ENCODE data around the gene SMAD2.

DNA sequence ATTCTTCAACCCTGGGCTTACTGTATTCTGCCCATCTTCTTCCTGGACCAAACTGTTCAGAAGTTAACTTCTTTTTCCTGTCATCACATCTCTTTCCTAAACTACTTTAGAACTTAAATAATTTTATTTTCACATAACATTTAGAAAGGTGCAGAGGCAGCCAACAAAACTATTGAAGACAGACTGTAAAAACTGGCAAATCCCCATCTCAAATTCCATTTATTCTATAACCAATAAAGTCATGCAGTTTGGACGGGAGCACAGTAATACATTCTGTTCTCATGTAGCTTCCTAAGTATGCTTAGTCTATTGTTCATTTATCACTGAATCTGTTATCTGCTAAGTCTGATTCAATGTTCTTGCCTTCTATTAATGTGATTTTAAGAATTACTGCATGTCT, 99.1 kb downstream of the SMAD2 start:
- TF ChIP-seq POLR2AphosphoS5 (IDR thresholded peaks at IDR 0.05; ENCODE audit: borderline replicate concordance, low read depth, low read length) = no peak
- no peak for TF ChIP-seq EZH2 (IDR thresholded peaks at IDR 0.05)
- TF ChIP-seq FOXP2 (optimal IDR thresholded peaks at IDR 0.05; ENCODE audit: control extremely low read depth, extremely low read length, insufficient read depth) = no peak

Measured in SK-N-MC (cell line).